ENCODE results near the gene LHX4.
A peak's percentile ranks its signal among the peaks of the same experiment; 100 is the strongest.

The LHX4 gene

GRCh38 chr1:180247061-180247460, 17.0 kb downstream of the LHX4 start:
- no peak for DNase-seq

GRCh38 chr1:180247580-180247979, 17.5 kb downstream of the LHX4 start:
- DNase-seq: no peak

- DNase-seq: no peak
These were observed 18.1 kb downstream of the LHX4 start for GRCh38 chr1:180248176-180248575.

- DNase-seq: no peak
These were observed 18.9 kb downstream of the LHX4 start for GRCh38 chr1:180248731-180249681.

- DNase-seq: no peak
These were observed 19.8 kb downstream of the LHX4 start for GRCh38 chr1:180249725-180250498.

- no peak for DNase-seq
These were observed 20.4 kb downstream of the LHX4 start for GRCh38 chr1:180250499-180250770.

- DNase-seq: no peak
These were observed 20.9 kb downstream of the LHX4 start for GRCh38 chr1:180250883-180251509.

- DNase-seq: no peak
These were observed 21.7 kb downstream of the LHX4 start for GRCh38 chr1:180251526-180252305.

- DNase-seq: peak; percentile 76
These were observed 22.8 kb downstream of the LHX4 start for GRCh38 chr1:180252638-180253536.

GRCh38 chr1:180253585-180254495, 23.8 kb downstream of the LHX4 start:
- DNase-seq: no peak

- DNase-seq: no peak
These were observed 24.4 kb downstream of the LHX4 start for GRCh38 chr1:180254496-180254819.

GRCh38 chr1:180254854-180255253, 24.8 kb downstream of the LHX4 start:
- no peak for DNase-seq

GRCh38 chr1:180255536-180256340, 25.7 kb downstream of the LHX4 start:
- DNase-seq: no peak

GRCh38 chr1:180256341-180257027, 26.4 kb downstream of the LHX4 start:
- DNase-seq: no peak

GRCh38 chr1:180257028-180257386, 26.9 kb downstream of the LHX4 start:
- no peak for DNase-seq

GRCh38 chr1:180257486-180257885, 27.4 kb downstream of the LHX4 start:
- DNase-seq: no peak

GRCh38 chr1:180258290-180258689, 28.2 kb downstream of the LHX4 start:
- no peak for DNase-seq

- no peak for DNase-seq
These were observed 28.9 kb downstream of the LHX4 start for GRCh38 chr1:180258935-180259334.
